ENCODE data around the gene GSG1. TPM values are rescaled to one million over a fixed set of nuclear protein-coding genes. Genes with fewer than 3 reads are reported as not detected.
A peak's percentile ranks its signal among the peaks of the same experiment; 100 is the strongest.

The GSG1 gene
- total RNA-seq, 2 experiments from 2014 or later, result not detected

GRCh38 chr12:13095266-13095995, 8.0 kb downstream of the GSG1 start:
- no peak for DNase-seq
- H3K4me1 Mint-ChIP-seq (ENCODE audit: low read depth), result peaks cover 30% of the 10 kb centered on the region
- intact Hi-C loops (cut with DNase I, micrococcal nuclease), result loop anchor here in 1 of 2 experiments (10.0 kb wide), 3 partner anchors 281 to 1069 kb away; partner anchors contain the start of genes APOLD1 and DDX47
- ChIA-PET POLR2A (no interaction called here), CTCF (interaction anchor here (1.6 to 1.8 kb wide), 2 partner anchors 117 to 122 kb away, joined by 4 to 10 read pairs; no protein-coding TSS in a partner anchor)
- no peaks in the 10 kb centered on the region for H3K27me3 Mint-ChIP-seq
- Histone ChIP-seq H3K4me3 (ENCODE audit: low read length) (no peak overlapping the region), H3K4me1 (ENCODE audit: insufficient read depth, low read length) (peaks cover 20% of the 10 kb centered on the region), H3K27me3 (ENCODE audit: control insufficient read depth in 1 of 2, insufficient read depth in 2 of 2, low read length in 2 of 2) (no peaks in the 10 kb centered on the region), H3K9me3 (ENCODE audit: control insufficient read depth in 1 of 2, insufficient read depth in 1 of 2, low read length in 2 of 2) (no peaks in the 10 kb centered on the region), H3K27ac (ENCODE audit: low read depth in 1 of 2, low read length in 2 of 2) (no peak overlapping the region), H3K36me3 (ENCODE audit: insufficient read depth, low read length) (no peaks in the 10 kb centered on the region)
- no peaks in the 10 kb centered on the region for H3K36me3 Mint-ChIP-seq (ENCODE audit: low read depth)
- no peak for TF ChIP-seq CTCF (IDR thresholded peaks at IDR 0.05)
- H3K9me3 Mint-ChIP-seq, result no peaks in the 10 kb centered on the region
- ATAC-seq (ENCODE audit: poor library complexity), result no peak
- no peak overlapping the region for H3K4me3 Mint-ChIP-seq
- H3K27ac Mint-ChIP-seq, result no peak overlapping the region

DNA sequence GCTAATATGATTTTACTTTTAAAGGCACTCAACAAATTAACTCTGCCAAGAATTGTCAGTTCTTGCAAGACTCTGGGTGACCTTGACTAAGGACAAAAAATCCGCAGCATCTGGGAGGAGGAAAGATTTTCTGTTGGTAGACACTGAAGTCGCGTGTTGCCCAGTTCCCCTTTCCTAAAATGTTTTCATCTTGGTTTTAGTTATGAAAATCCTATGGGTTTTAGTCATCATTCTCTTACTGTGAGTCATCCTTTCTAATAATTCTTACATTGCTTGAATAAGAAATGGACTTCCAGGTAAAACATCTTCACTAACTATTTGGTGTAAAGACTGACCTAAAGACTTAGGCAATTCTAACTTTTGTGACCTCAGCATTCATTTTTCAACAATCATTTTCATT, 9.1 kb downstream of the GSG1 start:
- no peak for ATAC-seq (ENCODE audit: poor library complexity)
- DNase-seq, result peak in 2 of 14 experiments; percentile 52 to 61
- no peak overlapping the region for H3K27ac Mint-ChIP-seq
- H3K4me1 Mint-ChIP-seq (ENCODE audit: low read depth), result peaks cover 19% of the 10 kb centered on the region
- no peaks in the 10 kb centered on the region for H3K27me3 ChIP-seq (ENCODE audit: control insufficient read depth in 1 of 2, insufficient read depth in 2 of 2, low read length in 2 of 2)
- H3K4me1 ChIP-seq (ENCODE audit: insufficient read depth, low read length), result peaks cover 16% of the 10 kb centered on the region
- no peaks in the 10 kb centered on the region for H3K9me3 Mint-ChIP-seq
- H3K36me3 ChIP-seq (ENCODE audit: insufficient read depth, low read length), result no peaks in the 10 kb centered on the region
- ChIA-PET CTCF (interaction anchor here (1.6 kb wide), 1 partner anchor 123 kb away, joined by 4 read pairs; no protein-coding TSS in a partner anchor), POLR2A (no interaction called here)
- intact Hi-C loops (cut with DNase I, micrococcal nuclease), result loop anchor here in 1 of 2 experiments (10.0 kb wide), 3 partner anchors 280 to 1070 kb away; partner anchors contain the start of genes APOLD1 and DDX47
- no peak overlapping the region for H3K27ac ChIP-seq (ENCODE audit: low read depth in 1 of 2, low read length in 2 of 2)
- no peaks in the 10 kb centered on the region for H3K27me3 Mint-ChIP-seq
- TF ChIP-seq CTCF (IDR thresholded peaks at IDR 0.05), result no peak
- H3K4me3 ChIP-seq (ENCODE audit: low read length), result no peak overlapping the region
- no peaks in the 10 kb centered on the region for H3K9me3 ChIP-seq (ENCODE audit: control insufficient read depth in 1 of 2, insufficient read depth in 1 of 2, low read length in 2 of 2)
- no peak overlapping the region for H3K4me3 Mint-ChIP-seq
- no peaks in the 10 kb centered on the region for H3K36me3 Mint-ChIP-seq (ENCODE audit: low read depth)

GRCh38 chr12:13093848-13094220, 9.6 kb downstream of the GSG1 start:
- H3K27me3 ChIP-seq (ENCODE audit: control insufficient read depth in 1 of 2, insufficient read depth in 2 of 2, low read length in 2 of 2), result no peaks in the 10 kb centered on the region
- no peak overlapping the region for H3K27ac ChIP-seq (ENCODE audit: low read depth in 1 of 2, low read length in 2 of 2)
- DNase-seq, result no peak
- H3K36me3 Mint-ChIP-seq (ENCODE audit: low read depth), result no peaks in the 10 kb centered on the region
- no peak overlapping the region for H3K27ac Mint-ChIP-seq
- no peak overlapping the region for H3K4me3 ChIP-seq (ENCODE audit: low read length)
- H3K4me1 Mint-ChIP-seq (ENCODE audit: low read depth), result peaks cover 14% of the 10 kb centered on the region
- ATAC-seq (ENCODE audit: poor library complexity), result no peak
- H3K9me3 ChIP-seq (ENCODE audit: control insufficient read depth in 1 of 2, insufficient read depth in 1 of 2, low read length in 2 of 2), result no peaks in the 10 kb centered on the region
- H3K9me3 Mint-ChIP-seq, result no peaks in the 10 kb centered on the region
- peaks cover 14% of the 10 kb centered on the region for H3K4me1 ChIP-seq (ENCODE audit: insufficient read depth, low read length)
- POLR2A ChIA-PET, result interaction anchor here (0.8 kb wide), 1 partner anchor 118 kb away, joined by 3 read pairs; no protein-coding TSS in a partner anchor
- H3K4me3 Mint-ChIP-seq, result no peak overlapping the region
- CTCF ChIA-PET, result interaction anchor here (1.6 kb wide), 1 partner anchor 124 kb away, joined by 4 read pairs; no protein-coding TSS in a partner anchor
- TF ChIP-seq CTCF (IDR thresholded peaks at IDR 0.05), result no peak
- no peaks in the 10 kb centered on the region for H3K27me3 Mint-ChIP-seq
- intact Hi-C loops (cut with DNase I, micrococcal nuclease), result loop anchor here in 1 of 2 experiments (10.0 kb wide), 3 partner anchors 279 to 1071 kb away; partner anchors contain the start of genes APOLD1 and DDX47
- H3K36me3 ChIP-seq (ENCODE audit: insufficient read depth, low read length), result no peaks in the 10 kb centered on the region

Measured in CD4-positive, alpha-beta T cell (primary cell).